Activated CD8-positive, alpha-beta memory T cell treated with anti-CD3 and anti-CD28 coated beads, Interleukin-2, amount 50 U/mL, for 48 hours (primary cell): ENCODE results near the gene FLOT2.
"Not testable (repeated sequence)": the region's sequence is repeated elsewhere in the genome, so short reads cannot be mapped to it uniquely, and the experiment has no call there.

Experiments used
- DNase-seq: peaks from one replicate; pipeline ENCODE4 v3.0.0-alpha.2; 2020

FLOT2 gene

GRCh38 chr17:28912938-28913333 lies 15.4 kb upstream of the FLOT2 start:
- no peak for DNase-seq

GRCh38 chr17:28912281-28912937 lies 14.9 kb upstream of the FLOT2 start:
- DNase-seq, result no peak

DNA sequence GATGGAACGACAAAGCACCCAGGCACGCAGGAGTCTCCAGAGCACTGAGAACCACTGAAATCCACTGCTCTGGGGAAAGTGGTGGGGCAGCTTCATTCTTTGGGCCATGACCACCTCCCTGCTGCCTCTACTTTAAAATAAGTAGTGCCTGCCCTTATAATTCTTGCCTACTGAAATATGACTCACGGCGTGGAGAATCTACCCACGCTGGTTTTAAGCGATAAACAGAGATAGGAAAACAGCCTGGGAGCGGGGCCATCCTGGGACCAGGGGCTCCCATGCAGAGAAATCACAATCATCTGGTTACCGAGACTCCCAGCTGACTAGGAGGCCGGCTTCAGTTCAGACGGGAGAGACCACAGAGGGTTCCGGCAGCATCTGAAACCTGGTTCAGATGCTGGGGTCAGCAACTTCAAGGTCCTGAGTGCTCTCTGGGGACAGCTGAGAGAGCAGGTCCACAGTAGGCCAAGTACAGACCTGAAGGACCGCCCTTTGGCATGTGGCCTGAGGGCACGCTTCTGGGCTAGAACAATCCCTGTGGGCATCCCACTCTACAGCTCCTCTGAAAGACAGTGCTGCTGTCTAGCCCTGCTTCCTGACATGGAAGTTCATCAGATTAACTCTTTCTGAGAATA lies 14.0 kb upstream of the FLOT2 start:
- no peak for DNase-seq

DNA sequence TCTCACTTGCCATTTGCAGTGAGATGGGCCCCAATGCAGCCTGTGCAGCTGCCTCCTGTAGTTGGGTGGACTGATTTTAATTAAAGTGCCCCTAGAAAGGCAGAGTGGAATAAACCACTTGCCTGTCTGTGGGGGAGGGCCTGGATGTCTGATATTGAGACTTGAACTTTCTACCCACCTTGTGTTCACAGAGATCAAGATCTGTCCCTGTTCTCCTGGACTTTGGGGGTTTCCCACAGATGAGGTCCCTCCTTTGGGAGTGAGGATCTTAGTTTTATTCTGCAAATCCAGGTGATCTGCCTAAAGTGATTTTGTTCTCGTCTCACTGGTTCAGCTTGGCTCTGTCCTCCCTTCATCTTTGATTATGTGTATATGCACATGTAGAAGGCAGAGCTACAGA lies 13.0 kb upstream of the FLOT2 start:
- DNase-seq, result no peak

GRCh38 chr17:28908640-28909167 lies 11.2 kb upstream of the FLOT2 start:
- no peak for DNase-seq

DNA sequence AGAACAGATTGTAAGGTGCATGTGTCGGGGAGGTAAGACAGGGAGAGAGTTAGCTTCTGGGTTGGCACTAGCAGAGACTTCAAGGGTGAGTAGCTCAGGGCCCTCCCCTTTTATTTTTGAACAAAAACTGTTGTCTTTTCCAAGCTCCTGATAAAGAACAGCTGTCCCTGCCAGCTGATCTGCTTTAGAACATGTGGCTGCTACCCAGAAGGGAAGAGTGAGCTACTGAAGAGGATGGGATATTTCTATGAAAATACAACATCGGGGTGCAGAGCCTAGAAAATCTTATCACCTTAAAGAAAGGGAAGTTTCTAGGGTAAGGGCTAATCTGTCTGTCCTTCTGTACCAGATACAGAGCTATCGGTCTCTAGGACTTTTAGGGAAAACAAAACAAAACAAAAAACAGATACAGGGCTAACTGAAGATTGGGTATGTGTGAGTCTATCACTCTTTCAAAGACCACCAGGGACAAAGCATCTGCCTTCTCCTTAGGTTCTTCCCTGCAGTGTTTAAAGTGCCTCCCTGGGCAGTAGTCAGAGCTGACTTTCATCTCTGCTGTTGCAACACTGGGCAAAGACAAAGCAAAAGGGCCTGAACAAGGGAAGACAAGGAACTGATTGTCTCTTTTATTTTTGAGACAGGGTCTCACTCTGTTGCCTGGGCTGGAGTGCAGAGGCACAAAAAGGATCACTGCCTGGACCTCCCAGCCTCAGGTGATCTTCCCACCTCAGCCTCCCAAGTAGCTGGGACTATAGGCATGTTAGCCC lies 10.4 kb upstream of the FLOT2 start:
- DNase-seq, result no peak

GRCh38 chr17:28906706-28907438 lies 9.3 kb upstream of the FLOT2 start:
- DNase-seq, result no peak

DNA sequence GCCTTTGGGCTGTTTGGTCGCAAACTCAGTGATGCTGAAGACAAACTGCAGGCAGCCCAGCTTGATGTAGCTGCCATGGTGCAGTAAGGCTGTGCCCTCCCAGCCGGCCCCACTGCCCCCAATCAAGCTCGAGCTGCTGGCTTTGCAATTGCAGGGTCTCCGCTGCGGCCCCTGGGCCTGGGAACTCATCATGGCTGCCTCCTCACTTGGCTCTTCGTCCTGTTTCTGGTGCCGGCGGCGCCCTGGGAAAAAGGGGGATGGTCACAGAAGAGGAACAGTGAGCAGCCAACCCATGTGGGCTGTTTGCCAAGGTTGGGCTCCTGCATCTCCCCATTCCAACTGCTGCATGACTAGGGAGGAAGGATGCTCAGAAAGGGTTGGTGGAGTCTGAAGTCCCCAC lies 8.7 kb upstream of the FLOT2 start:
- no peak for DNase-seq

GRCh38 chr17:28904800-28905199 lies 7.3 kb upstream of the FLOT2 start:
- DNase-seq, result no peak

DNA sequence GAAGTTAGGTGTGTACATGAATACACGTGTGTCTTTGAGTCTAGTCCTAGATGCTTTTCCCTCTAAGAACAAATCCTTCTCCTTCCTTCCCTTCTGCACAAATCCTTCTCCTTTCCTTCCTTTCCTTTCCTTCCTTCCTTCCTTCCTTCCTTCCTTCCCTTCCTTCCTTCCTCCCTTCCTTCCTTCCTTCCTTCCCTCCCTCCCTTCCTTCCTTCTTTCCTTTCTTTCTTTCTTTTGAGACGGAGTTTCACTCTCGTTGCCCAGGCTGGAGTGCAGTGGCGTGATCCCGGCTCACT lies 6.0 kb upstream of the FLOT2 start:
- DNase-seq, result not testable (repeated sequence)

GRCh38 chr17:28902819-28903545 lies 5.4 kb upstream of the FLOT2 start, which contains the start of gene DHRS13:
DHRS13 (minus strand) TSS chr17:28903079; CDS start chr17:28902944, 135 bp downstream.
- DNase-seq, result peak; percentile 97

GRCh38 chr17:28901866-28902818 lies 4.6 kb upstream of the FLOT2 start:
- DNase-seq, result peak; percentile 79

GRCh38 chr17:28900986-28901726 lies 3.6 kb upstream of the FLOT2 start:
- no peak for DNase-seq

GRCh38 chr17:28899212-28899815 lies 1.8 kb upstream of the FLOT2 start:
- no peak for DNase-seq

DNA sequence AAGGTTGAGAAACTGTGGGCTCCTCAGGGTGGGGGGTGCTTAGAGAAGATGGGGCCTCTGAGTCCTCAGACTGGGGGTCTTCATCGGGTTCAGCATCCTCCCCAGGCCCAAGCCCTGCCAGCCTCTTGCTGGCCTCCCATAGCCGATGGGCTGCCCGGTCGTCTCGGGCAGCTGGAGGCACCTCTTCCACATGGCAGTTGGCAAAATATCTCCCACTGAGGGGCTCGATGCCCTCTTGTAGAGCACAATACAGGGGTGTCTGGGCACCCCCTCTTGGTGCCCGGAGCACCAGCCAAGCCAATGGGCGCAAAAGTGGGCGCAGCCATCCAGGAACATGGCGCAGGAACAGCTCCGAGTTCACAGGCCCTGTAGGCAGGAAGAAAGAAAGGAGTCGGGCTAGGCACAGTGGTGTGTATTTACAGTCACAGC lies 1.0 kb upstream of the FLOT2 start:
- no peak for DNase-seq

GRCh38 chr17:28897769-28898526 lies 415 bp upstream of the FLOT2 start:
- no peak for DNase-seq

- no peak for DNase-seq
Observed at GRCh38 chr17:28896491-28896883, 1.0 kb downstream of the FLOT2 start.

- DNase-seq, result no peak
Observed at GRCh38 chr17:28895794-28896447, 1.6 kb downstream of the FLOT2 start.
